RCC 7860 (cell line): ENCODE measurements around the gene USP2.

Source experiments
- DNase-seq: peaks from one replicate; pipeline ENCODE4 v3.0.0-alpha.2; 2015; ENCODE audit warnings: low spot score
- FAIRE-seq: peaks from 2 replicates; lab custom pipeline; 2012; peaks lifted over from hg19 to GRCh38; lab: Jason Lieb, UNC

The USP2 gene

GRCh38 chr11:119343726-119344125 is 37.8 kb downstream of the USP2 start:
- FAIRE-seq (no peak), DNase-seq (no peak)

- no peak for DNase-seq
- no peak for FAIRE-seq
These were observed 38.9 kb downstream of the USP2 start for GRCh38 chr11:119342362-119343130.

GRCh38 chr11:119342023-119342300 is 39.5 kb downstream of the USP2 start:
- FAIRE-seq (no peak), DNase-seq (no peak)

- FAIRE-seq (no peak), DNase-seq (no peak)
These were observed 40.1 kb downstream of the USP2 start for GRCh38 chr11:119341222-119342022.

GRCh38 chr11:119340335-119341221 is 40.9 kb downstream of the USP2 start, which contains the start of gene C1QTNF5:
Gene C1QTNF5, minus strand, starts transcription at chr11:119340883. Its CDS starts 486 bp downstream, at chr11:119340397.
- no peak for DNase-seq
- no peak for FAIRE-seq

GRCh38 chr11:119339589-119340334 is 41.7 kb downstream of the USP2 start:
- DNase-seq (no peak), FAIRE-seq (no peak)

- no peak for DNase-seq
- FAIRE-seq: no peak
These were observed 42.4 kb downstream of the USP2 start for GRCh38 chr11:119338965-119339588.

GRCh38 chr11:119338318-119338890 is 43.1 kb downstream of the USP2 start:
- peak; percentile 33 for DNase-seq
- FAIRE-seq: no peak

- DNase-seq: peak; percentile 8
- FAIRE-seq: no peak
These were observed 43.7 kb downstream of the USP2 start for GRCh38 chr11:119337581-119338317.

- no peak for DNase-seq
- FAIRE-seq: no peak
These were observed 44.6 kb downstream of the USP2 start for GRCh38 chr11:119336744-119337469.

GRCh38 chr11:119335655-119336543 is 45.6 kb downstream of the USP2 start:
- no peak for DNase-seq
- no peak for FAIRE-seq

- no peak for FAIRE-seq
- no peak for DNase-seq
These were observed 46.3 kb downstream of the USP2 start for GRCh38 chr11:119335091-119335654.

GRCh38 chr11:119334174-119334930 is 47.1 kb downstream of the USP2 start, which contains the start of gene RNF26:
Gene RNF26, plus strand, starts transcription at chr11:119334527. Its CDS starts 596 bp downstream, at chr11:119335123.
- peak; percentile 89 for DNase-seq
- FAIRE-seq: peak; percentile 89

GRCh38 chr11:119332111-119332765 is 49.3 kb downstream of the USP2 start:
- FAIRE-seq (no peak), DNase-seq (no peak)

- DNase-seq (no peak), FAIRE-seq (no peak)
These were observed 51.3 kb downstream of the USP2 start for GRCh38 chr11:119330237-119330636.

- FAIRE-seq: no peak
- DNase-seq: no peak
These were observed 52.2 kb downstream of the USP2 start for GRCh38 chr11:119329320-119329719.
